Stimulated activated CD8-positive, alpha-beta memory T cell treated with anti-CD3 and anti-CD28 coated beads, Interleukin-7, amount 100 ng/mL, for 48 hours (primary cell): ENCODE measurements around the gene SMG6.
A peak's percentile ranks its signal among the peaks of the same experiment; 100 is the strongest.
"Not testable (repeated sequence)": the region's sequence is repeated elsewhere in the genome, so short reads cannot be mapped to it uniquely, and the experiment has no call there.

Source experiments
- DNase-seq, 2 donors: peaks; one replicate each; pipeline ENCODE4 v3.0.0-alpha.2; 2020; ENCODE audit warnings: low read depth in 1 of 2; ENCODE audit errors: extremely low read depth in 1 of 2

Gene SMG6

GRCh38 chr17:2303204-2304188, at the start of gene SMG6, which contains the start of gene SRR:
Gene SMG6, minus strand, starts transcription at chr17:2303785. Its CDS starts 65 bp downstream, at chr17:2303720.
Gene SRR, plus strand, starts transcription at chr17:2303950. Its CDS starts 11,611 bp downstream, at chr17:2315561.
- DNase-seq: peak; percentile 88 to 92

GRCh38 chr17:2351269-2351668, 47.7 kb upstream of the SMG6 start:
- DNase-seq: no peak

GRCh38 chr17:2347805-2348685, 44.5 kb upstream of the SMG6 start:
- no peak for DNase-seq

- no peak for DNase-seq
These were observed 42.9 kb upstream of the SMG6 start for GRCh38 chr17:2346475-2346874.

- DNase-seq: no peak
These were observed 40.9 kb upstream of the SMG6 start for GRCh38 chr17:2344528-2344927.

GRCh38 chr17:2343421-2343820, 39.8 kb upstream of the SMG6 start:
- DNase-seq: peak; percentile 26 to 45

GRCh38 chr17:2338315-2338657, 34.7 kb upstream of the SMG6 start:
- no peak for DNase-seq

- peak; percentile 21 to 30 for DNase-seq
These were observed 34.1 kb upstream of the SMG6 start for GRCh38 chr17:2337544-2338314.

GRCh38 chr17:2336852-2337543, 33.4 kb upstream of the SMG6 start, which contains the start of gene SGSM2:
Gene SGSM2, plus strand, starts transcription at chr17:2337501. Its CDS starts 188 bp downstream, at chr17:2337689.
- peak; percentile 33 to 60 for DNase-seq

- peak; percentile 80 to 83 for DNase-seq
These were observed 32.7 kb upstream of the SMG6 start, which contains the start of gene TSR1 for GRCh38 chr17:2336215-2336851. Gene TSR1, minus strand, starts transcription at chr17:2336457. Its CDS starts 30 bp downstream, at chr17:2336427.

- DNase-seq: no peak
These were observed 32.2 kb upstream of the SMG6 start for GRCh38 chr17:2335726-2336214.

- no peak for DNase-seq
These were observed 27.7 kb upstream of the SMG6 start for GRCh38 chr17:2331303-2331702.

- no peak for DNase-seq
These were observed 20.2 kb upstream of the SMG6 start for GRCh38 chr17:2323629-2324314.

- no peak for DNase-seq
These were observed 17.8 kb upstream of the SMG6 start for GRCh38 chr17:2321399-2321798.

- no peak for DNase-seq
These were observed 15.5 kb upstream of the SMG6 start for GRCh38 chr17:2319051-2319450.

- no peak for DNase-seq
These were observed 14.2 kb upstream of the SMG6 start for GRCh38 chr17:2317796-2318195.

GRCh38 chr17:2316916-2317205, 13.3 kb upstream of the SMG6 start:
- not testable (repeated sequence) for DNase-seq

GRCh38 chr17:2312736-2313135, 9.2 kb upstream of the SMG6 start:
- no peak for DNase-seq
